Measurements from ENCODE around the gene TGFB1I1.
"Not testable (repeated sequence)": the region's sequence is repeated elsewhere in the genome, so short reads cannot be mapped to it uniquely, and the experiment has no call there.

Gene TGFB1I1

DNA sequence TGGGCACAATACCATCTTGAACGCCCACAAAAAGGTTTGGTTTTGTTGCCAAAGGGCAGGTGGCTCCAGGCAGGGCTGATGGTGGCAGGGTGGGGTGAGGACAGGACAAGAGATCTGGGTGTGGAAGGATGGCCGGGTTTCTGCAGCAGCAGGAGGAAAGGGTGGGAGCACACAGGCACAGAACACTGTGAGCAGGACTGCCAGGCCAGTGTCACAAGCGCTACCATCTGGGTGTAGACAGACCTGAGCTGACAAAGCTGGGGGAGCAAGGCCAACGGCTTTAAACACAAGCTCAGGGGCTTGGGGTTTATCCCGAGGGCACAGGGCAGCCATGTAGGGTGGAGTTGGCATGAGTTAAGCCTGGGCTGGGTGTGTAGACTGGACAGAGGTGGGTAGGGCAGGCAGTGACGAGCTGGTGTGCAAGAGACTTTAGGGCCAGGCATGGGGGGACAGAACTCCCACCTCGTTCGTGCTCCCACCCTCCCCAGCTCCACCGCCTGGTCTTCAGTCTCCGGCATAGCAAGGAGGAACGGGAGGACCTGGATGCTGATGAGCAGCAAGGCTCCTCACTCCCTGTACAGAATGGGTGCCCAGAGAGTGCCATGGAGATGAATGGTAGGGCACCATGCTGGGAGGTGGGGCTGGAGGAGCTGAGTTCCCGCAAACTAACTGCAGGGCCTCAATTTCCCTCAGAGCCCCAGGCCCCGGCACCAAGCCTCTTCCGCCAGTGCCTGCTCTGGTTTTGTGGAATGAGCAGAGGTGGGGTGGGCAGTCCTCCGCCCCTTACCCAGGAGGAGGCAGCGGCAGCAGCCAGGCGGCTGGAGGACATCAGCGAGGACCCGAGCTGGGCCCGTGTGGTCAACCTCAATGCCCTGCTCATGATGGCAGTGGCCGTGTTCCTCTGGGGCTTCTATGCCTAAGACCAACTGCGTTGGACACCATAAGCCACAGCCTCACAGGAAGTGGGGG lies 17.9 kb downstream of the TGFB1I1 start:
- H3K4me3 ChIP-seq (ENCODE audit: low read depth, low read length): no peak overlapping the region
- peaks cover under 1% of the 10 kb centered on the region; the same call in 1 of the 2 replicates for H3K4me1 ChIP-seq (ENCODE audit: control insufficient read depth, insufficient read depth, low read length)
- H3K9me3 ChIP-seq (ENCODE audit: control insufficient read depth, insufficient read depth, low read length): no peaks in the 10 kb centered on the region
- no peak overlapping the region for H3K9ac ChIP-seq (ENCODE audit: low read depth, low read length)
- H3K27me3 ChIP-seq (ENCODE audit: control insufficient read depth, insufficient read depth, low read length): peaks cover 48% of the 10 kb centered on the region
- H3K27ac ChIP-seq (ENCODE audit: low read depth, low read length): no peak overlapping the region
- peaks cover 20% of the 10 kb centered on the region; the same call in 1 of the 2 replicates for H3K36me3 ChIP-seq (ENCODE audit: control insufficient read depth, insufficient read depth, low read length)

DNA sequence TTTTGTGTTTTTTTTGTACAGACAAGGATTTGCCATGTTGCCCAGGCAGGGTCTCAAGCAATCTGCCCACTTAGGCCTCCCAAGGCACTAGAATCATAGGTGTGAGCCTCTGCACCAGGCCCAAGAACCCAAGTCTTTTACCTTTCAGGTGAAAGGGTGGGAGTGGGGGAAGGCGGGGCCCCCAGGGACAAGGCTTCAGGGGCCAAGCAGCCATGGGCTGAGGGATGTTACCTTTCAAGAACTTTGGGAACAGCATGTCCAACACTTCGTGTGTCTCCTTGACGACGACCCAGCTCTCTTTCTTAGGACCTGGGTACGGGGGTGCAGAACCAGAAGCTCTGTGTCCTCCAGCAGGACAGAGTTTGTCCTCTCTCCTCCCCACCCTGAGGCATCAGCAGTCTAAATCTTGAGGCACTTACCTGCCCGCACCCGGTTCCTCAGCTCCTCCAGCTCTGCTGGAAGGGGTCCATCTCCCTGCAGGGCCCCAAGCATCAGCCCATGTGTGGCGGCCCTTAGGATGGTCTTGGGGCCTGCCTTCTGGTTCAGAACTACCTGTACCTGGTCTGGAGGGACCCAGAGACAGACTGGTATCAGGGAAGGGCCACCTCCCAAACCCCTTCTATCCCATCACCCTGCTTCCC lies 19.9 kb downstream of the TGFB1I1 start:
- peaks cover 25% of the 10 kb centered on the region; the same call in 1 of the 2 replicates for H3K36me3 ChIP-seq (ENCODE audit: control insufficient read depth, insufficient read depth, low read length)
- no peaks in the 10 kb centered on the region for H3K9me3 ChIP-seq (ENCODE audit: control insufficient read depth, insufficient read depth, low read length)
- H3K9ac ChIP-seq (ENCODE audit: low read depth, low read length): no peak overlapping the region
- no peak overlapping the region for H3K27ac ChIP-seq (ENCODE audit: low read depth, low read length)
- peaks cover 29% of the 10 kb centered on the region for H3K27me3 ChIP-seq (ENCODE audit: control insufficient read depth, insufficient read depth, low read length)
- H3K4me3 ChIP-seq (ENCODE audit: low read depth, low read length): no peak overlapping the region
- no peaks in the 10 kb centered on the region for H3K4me1 ChIP-seq (ENCODE audit: control insufficient read depth, insufficient read depth, low read length)

- Histone ChIP-seq H3K9ac (ENCODE audit: low read depth, low read length) (no peak overlapping the region), H3K27me3 (ENCODE audit: control insufficient read depth, insufficient read depth, low read length) (peaks cover 11% of the 10 kb centered on the region), H3K4me3 (ENCODE audit: low read depth, low read length) (no peak overlapping the region), H3K4me1 (ENCODE audit: control insufficient read depth, insufficient read depth, low read length) (no peaks in the 10 kb centered on the region), H3K27ac (ENCODE audit: low read depth, low read length) (no peak overlapping the region), H3K36me3 (ENCODE audit: control insufficient read depth, insufficient read depth, low read length) (peaks cover 27% of the 10 kb centered on the region; the same call in 1 of the 2 replicates), H3K9me3 (ENCODE audit: control insufficient read depth, insufficient read depth, low read length) (no peaks in the 10 kb centered on the region)
Measured at GRCh38 chr16:31493506-31494125, 21.7 kb downstream of the TGFB1I1 start.

- Histone ChIP-seq H3K27me3 (ENCODE audit: control insufficient read depth, insufficient read depth, low read length) (no peaks in the 10 kb centered on the region), H3K36me3 (ENCODE audit: control insufficient read depth, insufficient read depth, low read length) (peaks cover 28% of the 10 kb centered on the region)
Measured at GRCh38 chr16:31496670-31497069, 24.7 kb downstream of the TGFB1I1 start.

GRCh38 chr16:31498493-31498892 lies 26.5 kb downstream of the TGFB1I1 start:
- Histone ChIP-seq H3K4me1 (ENCODE audit: control insufficient read depth, insufficient read depth, low read length) (peaks cover 10% of the 10 kb centered on the region), H3K9me3 (ENCODE audit: control insufficient read depth, insufficient read depth, low read length) (no peaks in the 10 kb centered on the region), H3K9ac (ENCODE audit: low read depth, low read length) (no peak overlapping the region), H3K27me3 (ENCODE audit: control insufficient read depth, insufficient read depth, low read length) (no peaks in the 10 kb centered on the region), H3K4me3 (ENCODE audit: low read depth, low read length) (no peak overlapping the region), H3K27ac (ENCODE audit: low read depth, low read length) (no peak overlapping the region), H3K36me3 (ENCODE audit: control insufficient read depth, insufficient read depth, low read length) (peaks cover 17% of the 10 kb centered on the region)

More at GRCh38 chr16:31496670-31497069, 24.7 kb downstream of the TGFB1I1 start:
- H3K4me1 ChIP-seq (ENCODE audit: control insufficient read depth, insufficient read depth, low read length): peaks cover 4% of the 10 kb centered on the region
- no peak overlapping the region for H3K4me3 ChIP-seq (ENCODE audit: low read depth, low read length)
- H3K9me3 ChIP-seq (ENCODE audit: control insufficient read depth, insufficient read depth, low read length): no peaks in the 10 kb centered on the region
- no peak overlapping the region for H3K9ac ChIP-seq (ENCODE audit: low read depth, low read length)
- no peak overlapping the region for H3K27ac ChIP-seq (ENCODE audit: low read depth, low read length)

- H3K4me3 ChIP-seq (ENCODE audit: low read depth, low read length): no peak overlapping the region
- H3K27ac ChIP-seq (ENCODE audit: low read depth, low read length): no peak overlapping the region
- peaks cover 10% of the 10 kb centered on the region for H3K4me1 ChIP-seq (ENCODE audit: control insufficient read depth, insufficient read depth, low read length)
- no peaks in the 10 kb centered on the region for H3K9me3 ChIP-seq (ENCODE audit: control insufficient read depth, insufficient read depth, low read length)
- H3K27me3 ChIP-seq (ENCODE audit: control insufficient read depth, insufficient read depth, low read length): no peaks in the 10 kb centered on the region
- H3K9ac ChIP-seq (ENCODE audit: low read depth, low read length): no peak overlapping the region
- H3K36me3 ChIP-seq (ENCODE audit: control insufficient read depth, insufficient read depth, low read length): peaks cover 17% of the 10 kb centered on the region
Measured at GRCh38 chr16:31499928-31500327, 28.0 kb downstream of the TGFB1I1 start.

DNA sequence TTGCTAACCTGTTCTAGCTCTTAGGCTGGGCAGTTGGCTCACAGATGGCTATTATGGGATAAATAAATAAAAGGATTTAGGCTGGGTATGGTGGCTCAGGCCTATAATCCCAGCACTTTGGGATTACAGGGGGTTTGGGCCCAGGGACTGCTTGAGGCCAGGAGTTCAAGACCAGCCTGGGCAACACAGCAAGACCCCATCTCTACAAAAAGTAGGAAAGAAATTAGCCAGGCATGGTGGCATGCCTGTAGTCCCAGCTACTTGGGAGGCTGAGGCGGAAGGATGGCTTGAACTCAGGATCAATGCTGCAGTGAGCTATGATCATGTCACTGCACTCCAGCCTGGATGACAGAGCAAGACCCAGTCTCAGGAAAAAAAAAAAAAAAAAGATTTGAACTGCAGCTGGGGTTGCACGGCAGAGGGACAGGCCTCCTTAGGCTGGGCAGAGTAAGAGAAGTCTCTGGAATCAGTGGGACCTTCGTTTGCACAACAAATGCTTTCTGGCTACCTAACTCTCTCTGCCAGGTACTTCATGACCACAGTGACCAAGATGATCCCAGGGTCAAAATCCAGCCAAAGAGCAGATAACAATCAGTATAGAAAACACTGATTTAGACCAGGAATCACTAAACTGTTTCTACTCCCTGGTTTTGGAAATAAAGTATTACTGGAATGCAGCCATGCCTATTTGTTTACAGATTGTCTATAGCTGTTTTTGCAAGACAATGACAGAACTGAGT lies 29.4 kb downstream of the TGFB1I1 start:
- Histone ChIP-seq H3K9me3 (ENCODE audit: control insufficient read depth, insufficient read depth, low read length) (no peaks in the 10 kb centered on the region), H3K27me3 (ENCODE audit: control insufficient read depth, insufficient read depth, low read length) (no peaks in the 10 kb centered on the region), H3K4me1 (ENCODE audit: control insufficient read depth, insufficient read depth, low read length) (peaks cover 10% of the 10 kb centered on the region), H3K36me3 (ENCODE audit: control insufficient read depth, insufficient read depth, low read length) (peaks cover 24% of the 10 kb centered on the region), H3K4me3 (ENCODE audit: low read depth, low read length) (0 out of 2 replicates have a peak overlapping the region, but pooled peaks have one; percentile 25), H3K27ac (ENCODE audit: low read depth, low read length) (no peak overlapping the region), H3K9ac (ENCODE audit: low read depth, low read length) (no peak overlapping the region)

- Histone ChIP-seq H3K27me3 (ENCODE audit: control insufficient read depth, insufficient read depth, low read length) (no peaks in the 10 kb centered on the region), H3K9me3 (ENCODE audit: control insufficient read depth, insufficient read depth, low read length) (no peaks in the 10 kb centered on the region), H3K36me3 (ENCODE audit: control insufficient read depth, insufficient read depth, low read length) (peaks cover 19% of the 10 kb centered on the region), H3K27ac (ENCODE audit: low read depth, low read length) (no peak overlapping the region), H3K4me3 (ENCODE audit: low read depth, low read length) (peak overlapping the region; percentile 25; the same call in 1 of the 2 replicates), H3K4me1 (ENCODE audit: control insufficient read depth, insufficient read depth, low read length) (peaks cover 12% of the 10 kb centered on the region), H3K9ac (ENCODE audit: low read depth, low read length) (no peak overlapping the region)
Measured at GRCh38 chr16:31501966-31502348, 30.0 kb downstream of the TGFB1I1 start.

DNA sequence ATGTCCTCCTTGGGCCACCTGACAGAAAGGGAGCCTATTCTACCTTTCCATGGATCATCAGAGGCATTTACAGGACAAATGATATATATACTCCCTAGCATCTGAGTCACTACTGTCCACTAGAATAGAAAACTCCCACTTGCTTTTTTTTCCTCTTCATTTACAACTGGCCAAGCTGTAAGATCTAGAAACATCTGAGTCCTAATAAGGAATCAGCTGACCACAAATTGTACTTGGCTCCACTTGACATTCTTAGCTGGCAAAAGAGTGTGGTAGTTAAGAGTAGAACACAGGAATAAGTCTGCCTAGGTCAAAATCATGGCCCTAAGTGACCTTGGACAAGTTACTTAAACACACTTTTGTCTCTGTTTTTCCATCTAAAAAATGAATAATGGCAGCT lies 31.0 kb downstream of the TGFB1I1 start:
- H3K9me3 ChIP-seq (ENCODE audit: control insufficient read depth, insufficient read depth, low read length): no peaks in the 10 kb centered on the region
- no peak overlapping the region for H3K9ac ChIP-seq (ENCODE audit: low read depth, low read length)
- no peaks in the 10 kb centered on the region for H3K27me3 ChIP-seq (ENCODE audit: control insufficient read depth, insufficient read depth, low read length)
- H3K4me3 ChIP-seq (ENCODE audit: low read depth, low read length): no peak overlapping the region
- no peak overlapping the region for H3K27ac ChIP-seq (ENCODE audit: low read depth, low read length)
- peaks cover 17% of the 10 kb centered on the region for H3K4me1 ChIP-seq (ENCODE audit: control insufficient read depth, insufficient read depth, low read length)
- H3K36me3 ChIP-seq (ENCODE audit: control insufficient read depth, insufficient read depth, low read length): peaks cover 18% of the 10 kb centered on the region

DNA sequence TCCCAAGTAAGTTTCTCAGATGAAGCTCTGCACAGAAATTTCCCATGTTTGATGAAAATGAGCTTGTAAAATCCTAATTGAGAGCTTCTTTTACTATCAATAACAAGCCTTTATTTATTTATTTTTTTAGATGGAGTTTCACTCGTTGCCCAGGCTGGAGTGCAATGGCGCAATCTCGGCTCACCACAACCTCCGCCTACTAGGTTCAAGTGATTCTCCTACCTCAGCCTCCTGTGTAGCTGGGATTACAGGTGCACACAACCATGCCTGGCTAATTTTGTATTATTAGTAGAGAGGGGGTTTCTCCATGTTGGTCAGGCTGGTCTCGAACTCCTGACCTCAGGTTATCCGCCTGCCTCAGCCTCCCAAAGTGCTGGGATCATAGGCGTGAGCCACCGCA lies 31.6 kb downstream of the TGFB1I1 start:
- not testable (repeated sequence) for H3K4me3 ChIP-seq (ENCODE audit: low read depth, low read length); H3K27ac ChIP-seq (ENCODE audit: low read depth, low read length); H3K9me3 ChIP-seq (ENCODE audit: control insufficient read depth, insufficient read depth, low read length); H3K27me3 ChIP-seq (ENCODE audit: control insufficient read depth, insufficient read depth, low read length); H3K9ac ChIP-seq (ENCODE audit: low read depth, low read length)
- H3K36me3 ChIP-seq (ENCODE audit: control insufficient read depth, insufficient read depth, low read length): peaks cover 18% of the 10 kb centered on the region
- peaks cover 17% of the 10 kb centered on the region for H3K4me1 ChIP-seq (ENCODE audit: control insufficient read depth, insufficient read depth, low read length)
